Measurements from ENCODE around the gene SPCS3.

Gene SPCS3

GRCh38 chr4:176350671-176351070 is 30.9 kb downstream of the SPCS3 start:
- no peak for TF ChIP-seq EZH2 (IDR thresholded peaks at IDR 0.05)
- no peak for TF ChIP-seq POLR2AphosphoS5 (IDR thresholded peaks at IDR 0.05; ENCODE audit: borderline replicate concordance, low read depth, low read length)
- no peak for TF ChIP-seq FOXP2 (optimal IDR thresholded peaks at IDR 0.05; ENCODE audit: control extremely low read depth, extremely low read length, insufficient read depth)
- H3K9me3 ChIP-seq (ENCODE audit: low read depth, low read length) = no peaks in the 10 kb centered on the region; the same call in 1 of the 2 replicates
- no peak for DNase-seq (ENCODE audit: low read depth, low spot score)

GRCh38 chr4:176354884-176355283 is 35.1 kb downstream of the SPCS3 start:
- TF ChIP-seq POLR2AphosphoS5 (IDR thresholded peaks at IDR 0.05; ENCODE audit: borderline replicate concordance, low read depth, low read length) (no peak), FOXP2 (optimal IDR thresholded peaks at IDR 0.05; ENCODE audit: control extremely low read depth, extremely low read length, insufficient read depth) (no peak), EZH2 (IDR thresholded peaks at IDR 0.05) (no peak)
- Histone ChIP-seq H3K27ac (no peak overlapping the region), H3K36me3 (ENCODE audit: insufficient read depth, low read length) (no peaks in the 10 kb centered on the region), H3K9ac (ENCODE audit: insufficient read length) (no peak overlapping the region), H3K4me3 (no peak overlapping the region), H3K9me3 (ENCODE audit: low read depth, low read length) (no peaks in the 10 kb centered on the region; the same call in 1 of the 2 replicates)
- DNase-seq (ENCODE audit: low read depth, low spot score) = no peak

More at GRCh38 chr4:176350671-176351070, 30.9 kb downstream of the SPCS3 start:
- H3K27ac ChIP-seq = no peak overlapping the region
- no peak overlapping the region for H3K4me3 ChIP-seq
- no peaks in the 10 kb centered on the region for H3K36me3 ChIP-seq (ENCODE audit: insufficient read depth, low read length)
- no peak overlapping the region for H3K9ac ChIP-seq (ENCODE audit: insufficient read length)

- H3K4me3 ChIP-seq = no peak overlapping the region
- no peak for DNase-seq (ENCODE audit: low read depth, low spot score)
- H3K36me3 ChIP-seq (ENCODE audit: insufficient read depth, low read length) = no peaks in the 10 kb centered on the region
- H3K9me3 ChIP-seq (ENCODE audit: low read depth, low read length) = no peaks in the 10 kb centered on the region; the same call in 1 of the 2 replicates
- H3K9ac ChIP-seq (ENCODE audit: insufficient read length) = no peak overlapping the region
- no peak overlapping the region for H3K27ac ChIP-seq
- TF ChIP-seq FOXP2 (optimal IDR thresholded peaks at IDR 0.05; ENCODE audit: control extremely low read depth, extremely low read length, insufficient read depth) = no peak
- TF ChIP-seq EZH2 (IDR thresholded peaks at IDR 0.05) = no peak
- TF ChIP-seq POLR2AphosphoS5 (IDR thresholded peaks at IDR 0.05; ENCODE audit: borderline replicate concordance, low read depth, low read length) = no peak
Measured at GRCh38 chr4:176357359-176358082, 37.8 kb downstream of the SPCS3 start.

GRCh38 chr4:176358083-176358469 is 38.3 kb downstream of the SPCS3 start:
- Histone ChIP-seq H3K4me3 (no peak overlapping the region), H3K27ac (no peak overlapping the region)

DNA sequence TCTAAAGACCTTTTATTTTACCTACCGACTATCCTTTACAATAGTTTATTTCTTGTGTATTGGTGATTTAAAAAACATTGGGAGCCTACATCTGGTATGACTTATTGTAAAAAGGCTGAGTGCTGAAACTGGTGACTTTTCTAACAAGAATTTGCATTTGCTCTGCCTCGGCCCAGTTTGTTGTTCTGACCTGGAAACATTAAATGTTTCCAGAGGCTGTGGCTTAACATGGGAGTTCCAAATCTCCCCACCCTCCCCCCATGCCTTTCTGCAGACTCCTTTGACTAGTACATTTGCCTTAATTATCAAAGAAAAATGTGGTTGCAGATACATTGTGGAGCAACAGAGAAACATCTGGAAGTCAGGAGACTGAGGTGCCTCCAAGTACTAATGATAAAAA is 39.8 kb downstream of the SPCS3 start:
- Histone ChIP-seq H3K36me3 (ENCODE audit: insufficient read depth, low read length) (no peaks in the 10 kb centered on the region), H3K4me3 (no peak overlapping the region), H3K9me3 (ENCODE audit: low read depth, low read length) (no peaks in the 10 kb centered on the region), H3K27ac (no peak overlapping the region), H3K9ac (ENCODE audit: insufficient read length) (no peak overlapping the region)
- TF ChIP-seq FOXP2 (optimal IDR thresholded peaks at IDR 0.05; ENCODE audit: control extremely low read depth, extremely low read length, insufficient read depth) (no peak), POLR2AphosphoS5 (IDR thresholded peaks at IDR 0.05; ENCODE audit: borderline replicate concordance, low read depth, low read length) (no peak), EZH2 (IDR thresholded peaks at IDR 0.05) (no peak)
- no peak for DNase-seq (ENCODE audit: low read depth, low spot score)

More at GRCh38 chr4:176358083-176358469, 38.3 kb downstream of the SPCS3 start:
- H3K9ac ChIP-seq (ENCODE audit: insufficient read length) = no peak overlapping the region
- no peak for DNase-seq (ENCODE audit: low read depth, low spot score)
- H3K36me3 ChIP-seq (ENCODE audit: insufficient read depth, low read length) = no peaks in the 10 kb centered on the region
- TF ChIP-seq EZH2 (IDR thresholded peaks at IDR 0.05) (no peak), FOXP2 (optimal IDR thresholded peaks at IDR 0.05; ENCODE audit: control extremely low read depth, extremely low read length, insufficient read depth) (no peak), POLR2AphosphoS5 (IDR thresholded peaks at IDR 0.05; ENCODE audit: borderline replicate concordance, low read depth, low read length) (no peak)
- H3K9me3 ChIP-seq (ENCODE audit: low read depth, low read length) = no peaks in the 10 kb centered on the region; the same call in 1 of the 2 replicates

DNA sequence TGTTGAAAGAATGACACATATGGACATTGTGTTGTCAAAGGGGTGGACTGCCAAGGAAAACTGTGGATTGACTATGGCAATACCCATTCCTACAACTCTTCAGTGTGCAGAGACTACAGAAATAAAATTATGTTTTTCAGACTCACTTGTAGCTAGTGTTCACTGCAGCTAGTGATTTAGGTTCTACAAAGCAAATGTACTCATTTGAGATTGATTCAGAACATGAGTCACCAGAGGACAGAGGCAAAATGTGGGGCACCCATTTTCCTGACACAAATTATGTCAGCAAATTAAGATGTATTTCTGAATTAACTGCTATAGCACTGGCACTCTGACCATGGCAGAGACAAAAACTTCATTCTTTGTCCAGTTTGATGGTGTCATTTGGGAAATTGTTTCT is 40.7 kb downstream of the SPCS3 start:
- Histone ChIP-seq H3K4me3 (no peak overlapping the region), H3K9me3 (ENCODE audit: low read depth, low read length) (no peaks in the 10 kb centered on the region), H3K9ac (ENCODE audit: insufficient read length) (no peak overlapping the region), H3K36me3 (ENCODE audit: insufficient read depth, low read length) (no peaks in the 10 kb centered on the region), H3K27ac (no peak overlapping the region)
- TF ChIP-seq POLR2AphosphoS5 (IDR thresholded peaks at IDR 0.05; ENCODE audit: borderline replicate concordance, low read depth, low read length) = no peak
- TF ChIP-seq FOXP2 (optimal IDR thresholded peaks at IDR 0.05; ENCODE audit: control extremely low read depth, extremely low read length, insufficient read depth) = no peak
- TF ChIP-seq EZH2 (IDR thresholded peaks at IDR 0.05) = no peak
- no peak for DNase-seq (ENCODE audit: low read depth, low spot score)

DNA sequence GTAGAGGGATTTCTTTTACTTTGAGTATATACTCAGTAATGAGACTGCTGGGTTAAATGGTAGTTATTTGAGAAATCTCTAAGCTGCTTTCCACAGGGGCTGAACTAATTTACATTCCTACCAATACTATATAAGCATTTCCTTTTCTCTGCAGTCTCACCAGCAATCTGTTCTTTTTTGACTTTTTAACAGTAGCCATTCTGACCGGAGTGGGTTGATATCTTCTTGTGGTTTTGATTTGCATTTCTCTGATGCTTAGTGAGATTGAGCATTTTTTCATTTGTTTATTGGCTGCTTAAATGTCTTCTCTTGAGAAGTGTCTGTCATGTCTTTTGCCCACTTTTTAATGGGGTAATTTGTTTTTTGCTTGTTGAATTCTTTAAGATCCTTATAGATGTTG is 43.3 kb downstream of the SPCS3 start:
- Histone ChIP-seq H3K9me3 (ENCODE audit: low read depth, low read length) (no peaks in the 10 kb centered on the region), H3K9ac (ENCODE audit: insufficient read length) (no peak overlapping the region), H3K27ac (no peak overlapping the region), H3K4me3 (no peak overlapping the region), H3K36me3 (ENCODE audit: insufficient read depth, low read length) (no peaks in the 10 kb centered on the region)
- no peak for DNase-seq (ENCODE audit: low read depth, low spot score)
- TF ChIP-seq EZH2 (IDR thresholded peaks at IDR 0.05) = no peak
- TF ChIP-seq POLR2AphosphoS5 (IDR thresholded peaks at IDR 0.05; ENCODE audit: borderline replicate concordance, low read depth, low read length) = no peak
- TF ChIP-seq FOXP2 (optimal IDR thresholded peaks at IDR 0.05; ENCODE audit: control extremely low read depth, extremely low read length, insufficient read depth) = no peak

DNA sequence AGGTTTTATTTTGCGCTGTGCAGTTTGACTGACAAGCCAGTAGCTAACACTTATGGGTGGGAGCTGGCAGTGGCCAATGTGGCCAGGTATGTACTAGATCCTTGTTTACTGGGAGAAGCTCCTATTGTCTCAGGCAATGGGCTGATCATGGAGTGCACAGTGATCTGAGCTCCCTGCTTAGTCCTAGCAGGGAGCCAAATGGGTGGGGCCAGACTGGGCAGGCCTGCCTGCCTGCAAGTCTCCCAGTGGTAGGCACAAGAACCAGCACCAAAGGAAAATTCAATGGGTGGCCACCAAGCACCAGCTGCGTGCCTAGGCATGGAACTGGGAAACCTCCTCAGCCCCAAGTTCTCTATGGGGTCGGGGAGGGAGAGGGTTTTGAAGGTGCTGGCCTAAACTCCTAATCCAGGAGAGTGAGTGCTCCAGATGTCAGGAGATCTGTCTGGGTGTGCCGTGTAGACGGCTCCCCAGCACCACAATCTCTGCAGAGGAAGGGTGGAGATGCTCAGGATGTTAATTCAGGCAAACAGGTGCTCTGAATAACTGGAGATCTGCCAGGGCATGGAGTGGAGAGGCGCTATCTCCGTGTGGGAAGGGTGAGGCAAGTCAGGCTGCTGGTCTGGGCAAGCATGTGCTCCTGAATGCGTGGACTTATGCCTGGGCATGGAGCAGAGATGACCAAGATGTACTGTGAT is 48.2 kb downstream of the SPCS3 start:
- no peak overlapping the region for H3K9ac ChIP-seq (ENCODE audit: insufficient read length)
- H3K9me3 ChIP-seq (ENCODE audit: low read depth, low read length) = no peaks in the 10 kb centered on the region
- DNase-seq (ENCODE audit: low read depth, low spot score) = no peak
- no peak overlapping the region for H3K27ac ChIP-seq
- no peak for TF ChIP-seq FOXP2 (optimal IDR thresholded peaks at IDR 0.05; ENCODE audit: control extremely low read depth, extremely low read length, insufficient read depth)
- TF ChIP-seq POLR2AphosphoS5 (IDR thresholded peaks at IDR 0.05; ENCODE audit: borderline replicate concordance, low read depth, low read length) = no peak
- TF ChIP-seq EZH2 (IDR thresholded peaks at IDR 0.05) = no peak
- H3K4me3 ChIP-seq = no peak overlapping the region
- H3K36me3 ChIP-seq (ENCODE audit: insufficient read depth, low read length) = no peaks in the 10 kb centered on the region

Data from SK-N-MC (cell line).